ENCODE results near the gene EPB42. TPM values are rescaled to one million over a fixed set of nuclear protein-coding genes. Genes with fewer than 3 reads are reported as not detected.

Gene EPB42
- total and polyA plus RNA-seq, 2 donors from 2014 or later: not detected

- intact Hi-C loops (cut with DNase I): no loop called here
- H3K36me3 ChIP-seq (ENCODE audit: control insufficient read depth in 2 of 3, insufficient read depth in 3 of 3, low read length in 3 of 3): peaks cover 0 to 30% (median 18%) of the 10 kb centered on the region in 3 donors
- no peak for FAIRE-seq
These were observed 23.9 kb downstream of the EPB42 start for GRCh38 chr15:43196760-43197548.

GRCh38 chr15:43194795-43195194 lies 26.0 kb downstream of the EPB42 start:
- H3K36me3 ChIP-seq (ENCODE audit: control insufficient read depth in 2 of 3, insufficient read depth in 3 of 3, low read length in 3 of 3): peaks cover 2 to 43% (median 31%) of the 10 kb centered on the region in 3 donors
- no peak for TF ChIP-seq CTCF (IDR thresholded peaks at IDR 0.05; ENCODE audit: borderline replicate concordance, extremely low read depth, insufficient read depth)
- no peak overlapping the region for H3K27ac ChIP-seq (ENCODE audit: low read depth in 2 of 2, low read length in 2 of 2)
- no peaks in the 10 kb centered on the region for H3K9me3 ChIP-seq (ENCODE audit: control insufficient read depth in 2 of 3, insufficient read depth in 1 of 3, low read length in 3 of 3)
- DNase-seq (no peak), FAIRE-seq (no peak)
- H3K9ac ChIP-seq (ENCODE audit: low read length in 3 of 3): no peak overlapping the region
- intact Hi-C loops (cut with DNase I): no loop called here
- H3K4me3 ChIP-seq (ENCODE audit: low read length in 3 of 3): no peak overlapping the region
- no peaks in the 10 kb centered on the region for H3K27me3 ChIP-seq (ENCODE audit: control insufficient read depth, insufficient read depth, low read length)
- no peaks in the 10 kb centered on the region for H3K4me1 ChIP-seq (ENCODE audit: control insufficient read depth in 2 of 3, insufficient read depth in 2 of 3, low read depth in 1 of 3, low read length in 3 of 3)

More at GRCh38 chr15:43196760-43197548, 23.9 kb downstream of the EPB42 start:
- no peak overlapping the region for H3K27ac ChIP-seq (ENCODE audit: low read depth in 2 of 2, low read length in 2 of 2)
- no peak overlapping the region for H3K9ac ChIP-seq (ENCODE audit: low read length in 3 of 3)
- no peaks in the 10 kb centered on the region for H3K27me3 ChIP-seq (ENCODE audit: control insufficient read depth, insufficient read depth, low read length)
- no peaks in the 10 kb centered on the region for H3K9me3 ChIP-seq (ENCODE audit: control insufficient read depth in 2 of 3, insufficient read depth in 1 of 3, low read length in 3 of 3)
- no peak overlapping the region for H3K4me3 ChIP-seq (ENCODE audit: low read length in 3 of 3)
- DNase-seq: no peak
- no peaks in the 10 kb centered on the region for H3K4me1 ChIP-seq (ENCODE audit: control insufficient read depth in 2 of 3, insufficient read depth in 2 of 3, low read depth in 1 of 3, low read length in 3 of 3)
- TF ChIP-seq CTCF (IDR thresholded peaks at IDR 0.05; ENCODE audit: borderline replicate concordance, extremely low read depth, insufficient read depth): no peak

DNA sequence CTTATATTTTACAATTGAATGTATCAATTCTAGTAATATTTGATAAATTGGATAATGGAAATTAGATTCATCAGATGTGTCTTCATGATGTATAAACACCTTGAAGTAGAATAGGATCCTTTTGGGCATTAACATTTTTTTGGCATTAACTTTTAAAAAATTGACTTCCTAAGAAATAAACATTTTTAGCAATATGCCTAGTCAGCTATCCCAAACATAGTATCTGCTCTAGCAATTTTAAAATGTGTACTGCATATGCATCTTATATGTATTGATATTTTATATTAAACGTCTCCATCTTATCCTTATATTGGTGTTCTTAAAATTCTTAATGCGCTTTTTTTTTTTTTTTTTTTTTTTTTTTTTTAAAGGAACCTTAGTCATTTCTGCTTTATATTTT lies 27.1 kb downstream of the EPB42 start:
- TF ChIP-seq CTCF (IDR thresholded peaks at IDR 0.05; ENCODE audit: borderline replicate concordance, extremely low read depth, insufficient read depth): no peak
- intact Hi-C loops (cut with DNase I): no loop called here
- H3K4me1 ChIP-seq (ENCODE audit: control insufficient read depth in 2 of 3, insufficient read depth in 2 of 3, low read depth in 1 of 3, low read length in 3 of 3): no peaks in the 10 kb centered on the region
- H3K27ac ChIP-seq (ENCODE audit: low read depth in 2 of 2, low read length in 2 of 2): no peak overlapping the region
- no peaks in the 10 kb centered on the region for H3K9me3 ChIP-seq (ENCODE audit: control insufficient read depth in 2 of 3, insufficient read depth in 1 of 3, low read length in 3 of 3)
- H3K36me3 ChIP-seq (ENCODE audit: control insufficient read depth in 2 of 3, insufficient read depth in 3 of 3, low read length in 3 of 3): peaks cover 2 to 49% (median 38%) of the 10 kb centered on the region in 3 donors
- DNase-seq: no peak
- no peak overlapping the region for H3K9ac ChIP-seq (ENCODE audit: low read length in 3 of 3)
- FAIRE-seq: peak; percentile 17
- no peaks in the 10 kb centered on the region for H3K27me3 ChIP-seq (ENCODE audit: control insufficient read depth, insufficient read depth, low read length)
- H3K4me3 ChIP-seq (ENCODE audit: low read length in 3 of 3): no peak overlapping the region
